ENCODE results near the gene FGD6.

Gene FGD6

GRCh38 chr12:95218150-95219133 is 1.2 kb upstream of the FGD6 start:
- ATAC-seq = peak; percentile 9

GRCh38 chr12:95216711-95217376 is 423 bp downstream of the FGD6 start:
- ATAC-seq = peak; percentile 27
- TF ChIP-seq RARB (CRISPR knock-in tag; IDR thresholded peaks at IDR 0.05) = no peak
- no peak for TF ChIP-seq CREB5 (CRISPR knock-in tag; IDR thresholded peaks at IDR 0.05; ENCODE audit: low read depth)
- TF ChIP-seq POU6F1 (CRISPR knock-in tag; IDR thresholded peaks at IDR 0.05; ENCODE audit: borderline replicate concordance, low read depth) = no peak
- no peak for TF ChIP-seq ESRRG (CRISPR knock-in tag; IDR thresholded peaks at IDR 0.05)
- TF ChIP-seq TOX (CRISPR knock-in tag; IDR thresholded peaks at IDR 0.05; ENCODE audit: borderline replicate concordance) = no peak
- no peak for TF ChIP-seq ARNTL (CRISPR knock-in tag; IDR thresholded peaks at IDR 0.05; ENCODE audit: borderline replicate concordance, low read depth)
- TF ChIP-seq ISL1 (CRISPR knock-in tag; IDR thresholded peaks at IDR 0.05) = no peak
- TF ChIP-seq ZNF70 (CRISPR knock-in tag; IDR thresholded peaks at IDR 0.05) = no peak
- TF ChIP-seq ZFP3 (CRISPR knock-in tag; IDR thresholded peaks at IDR 0.05) = no peak
- no peak for TF ChIP-seq PPARA (CRISPR knock-in tag; IDR thresholded peaks at IDR 0.05; ENCODE audit: borderline replicate concordance)
- no peak for TF ChIP-seq CSDC2 (CRISPR knock-in tag; IDR thresholded peaks at IDR 0.05)
- TF ChIP-seq CSRNP3 (CRISPR knock-in tag; IDR thresholded peaks at IDR 0.05) = no peak
- TF ChIP-seq ZNF565 (CRISPR knock-in tag; conservative IDR thresholded peaks at IDR 0.05; ENCODE audit: low read depth) = no peak

More at GRCh38 chr12:95218150-95219133, 1.2 kb upstream of the FGD6 start:
- TF ChIP-seq PATZ1 (CRISPR knock-in tag; IDR thresholded peaks at IDR 0.05; ENCODE audit: borderline replicate concordance) (no peak; the same call in 1 of the 2 replicates), TCF4 (CRISPR knock-in tag; IDR thresholded peaks at IDR 0.05; ENCODE audit: borderline replicate concordance) (no peak), ZC3H10 (CRISPR knock-in tag; IDR thresholded peaks at IDR 0.05) (no peak), ZNF8 (CRISPR knock-in tag; IDR thresholded peaks at IDR 0.05) (no peak), ZFP30 (CRISPR knock-in tag; IDR thresholded peaks at IDR 0.05) (no peak), ZNF70 (CRISPR knock-in tag; IDR thresholded peaks at IDR 0.05) (no peak), ISL1 (CRISPR knock-in tag; IDR thresholded peaks at IDR 0.05) (0 out of 2 replicates have a peak, but pooled peaks have one; percentile 16), TOX (CRISPR knock-in tag; IDR thresholded peaks at IDR 0.05; ENCODE audit: borderline replicate concordance) (no peak), ZNF565 (CRISPR knock-in tag; conservative IDR thresholded peaks at IDR 0.05; ENCODE audit: low read depth) (no peak)

- ATAC-seq = peak; percentile 10; the same call in 2 of the 3 replicates
- TF ChIP-seq ZNF8 (CRISPR knock-in tag; IDR thresholded peaks at IDR 0.05) (no peak), ISL1 (CRISPR knock-in tag; IDR thresholded peaks at IDR 0.05) (0 out of 2 replicates have a peak, but pooled peaks have one; percentile 8)
Observed at GRCh38 chr12:95215949-95216348, 1.3 kb downstream of the FGD6 start.

GRCh38 chr12:95214466-95214865 is 2.8 kb downstream of the FGD6 start:
- no peak for TF ChIP-seq CSDC2 (CRISPR knock-in tag; IDR thresholded peaks at IDR 0.05)
- no peak for TF ChIP-seq ZNF565 (CRISPR knock-in tag; conservative IDR thresholded peaks at IDR 0.05; ENCODE audit: low read depth)
- TF ChIP-seq TSHZ2 (CRISPR knock-in tag; IDR thresholded peaks at IDR 0.05) = no peak
- no peak for TF ChIP-seq ISL1 (CRISPR knock-in tag; IDR thresholded peaks at IDR 0.05)
- no peak for ATAC-seq
